T1000 (cell line): ENCODE measurements around the gene PRPF38A.

Source experiments
- DNase-seq: peaks from one replicate; lab custom pipeline; 2025; ENCODE audit warnings: mixed read lengths; lab: John Stamatoyannopoulos, UW

The PRPF38A gene

GRCh38 chr1:52399629-52400028 lies 4.8 kb upstream of the PRPF38A start:
- DNase-seq, result no peak

- DNase-seq, result no peak
Observed at GRCh38 chr1:52400131-52400530, 4.3 kb upstream of the PRPF38A start.

GRCh38 chr1:52402860-52403240 lies 1.6 kb upstream of the PRPF38A start:
- no peak for DNase-seq

GRCh38 chr1:52403566-52404115 lies 761 bp upstream of the PRPF38A start:
- peak; percentile 40 for DNase-seq

- DNase-seq, result no peak
Observed at GRCh38 chr1:52404975-52405338, 555 bp downstream of the PRPF38A start.

GRCh38 chr1:52413410-52413989 lies 9.1 kb downstream of the PRPF38A start:
- no peak for DNase-seq

GRCh38 chr1:52414942-52415341 lies 10.5 kb downstream of the PRPF38A start:
- no peak for DNase-seq

- no peak for DNase-seq
Observed at GRCh38 chr1:52416811-52417210, 12.4 kb downstream of the PRPF38A start.

- no peak for DNase-seq
Observed at GRCh38 chr1:52420713-52421112, 16.3 kb downstream of the PRPF38A start.

GRCh38 chr1:52423055-52423454 lies 18.7 kb downstream of the PRPF38A start:
- DNase-seq, result no peak

GRCh38 chr1:52423771-52424170 lies 19.4 kb downstream of the PRPF38A start:
- DNase-seq, result no peak

- DNase-seq, result no peak
Observed at GRCh38 chr1:52424231-52424636, 19.8 kb downstream of the PRPF38A start.

- no peak for DNase-seq
Observed at GRCh38 chr1:52424813-52425212, 20.4 kb downstream of the PRPF38A start.

- no peak for DNase-seq
Observed at GRCh38 chr1:52426371-52426770, 22.0 kb downstream of the PRPF38A start.

- DNase-seq, result no peak
Observed at GRCh38 chr1:52427152-52427551, 22.8 kb downstream of the PRPF38A start.

- DNase-seq, result no peak
Observed at GRCh38 chr1:52432807-52433206, 28.4 kb downstream of the PRPF38A start.

- DNase-seq, result no peak
Observed at GRCh38 chr1:52435211-52435610, 30.8 kb downstream of the PRPF38A start.

GRCh38 chr1:52435650-52436049 lies 31.2 kb downstream of the PRPF38A start:
- no peak for DNase-seq

- no peak for DNase-seq
Observed at GRCh38 chr1:52436817-52437216, 32.4 kb downstream of the PRPF38A start.

GRCh38 chr1:52439976-52440375 lies 35.6 kb downstream of the PRPF38A start:
- no peak for DNase-seq

GRCh38 chr1:52444463-52444862 lies 40.1 kb downstream of the PRPF38A start:
- DNase-seq, result no peak

- no peak for DNase-seq
Observed at GRCh38 chr1:52454127-52454526, 49.7 kb downstream of the PRPF38A start.

- DNase-seq, result no peak
Observed at GRCh38 chr1:52454779-52455178, 50.4 kb downstream of the PRPF38A start.

GRCh38 chr1:52455686-52456085 lies 51.3 kb downstream of the PRPF38A start:
- DNase-seq, result no peak
